ENCODE data around the gene CDK18. TPM values are rescaled to one million over a fixed set of nuclear protein-coding genes. Genes with fewer than 3 reads are reported as not detected.

Gene CDK18
- polyA plus RNA-seq, 3 donors, result 4.2 to 9.6 (median 9.1) TPM

- H3K27ac ChIP-seq (ENCODE audit: low read depth, low read length), result no peak overlapping the region
- WGBS, 3 donors, result 82 to 86% (median 82%) methylated on average over 19 of the region's 19 CpGs
Measured at GRCh38 chr1:205545001-205545919, 40.8 kb downstream of the CDK18 start.

- 93 to 95% (median 95%) methylated on average over 5 of the region's 5 CpGs for WGBS, 3 donors
- no peak overlapping the region for H3K27ac ChIP-seq (ENCODE audit: low read depth, low read length)
Measured at GRCh38 chr1:205545991-205546390, 41.5 kb downstream of the CDK18 start.

GRCh38 chr1:205546541-205546940 lies 42.1 kb downstream of the CDK18 start:
- H3K27ac ChIP-seq (ENCODE audit: low read depth, low read length), result no peak overlapping the region
- WGBS, 3 donors, result 42 to 79% (median 71%) methylated on average over 1 of the region's 1 CpG

- WGBS, 3 donors, result 65 to 73% (median 69%) methylated on average over 15 of the region's 15 CpGs
Measured at GRCh38 chr1:205547936-205548827, 43.7 kb downstream of the CDK18 start.

GRCh38 chr1:205554026-205554811 lies 49.8 kb downstream of the CDK18 start:
- WGBS, 3 donors, result 84 to 88% (median 87%) methylated on average over 3 of the region's 3 CpGs
- no peak overlapping the region for H3K27ac ChIP-seq (ENCODE audit: low read depth, low read length)

More at GRCh38 chr1:205547936-205548827, 43.7 kb downstream of the CDK18 start:
- H3K27ac ChIP-seq (ENCODE audit: low read depth, low read length), result no peak overlapping the region

- 90 to 94% (median 94%) methylated on average over 1 of the region's 1 CpG for WGBS, 3 donors
Measured at GRCh38 chr1:205561501-205562203, 57.2 kb downstream of the CDK18 start.

GRCh38 chr1:205563927-205564441 lies 59.5 kb downstream of the CDK18 start:
- 59 to 70% (median 65%) methylated on average over 5 of the region's 5 CpGs for WGBS, 3 donors
- no peak overlapping the region for H3K27ac ChIP-seq (ENCODE audit: low read depth, low read length)

More at GRCh38 chr1:205561501-205562203, 57.2 kb downstream of the CDK18 start:
- H3K27ac ChIP-seq (ENCODE audit: low read depth, low read length), result no peak overlapping the region

- WGBS, 3 donors, result 36 to 82% (median 72%) methylated on average over 3 of the region's 3 CpGs
- no peak overlapping the region for H3K27ac ChIP-seq (ENCODE audit: low read depth, low read length)
Measured at GRCh38 chr1:205565799-205566198, 61.3 kb downstream of the CDK18 start.

- H3K27ac ChIP-seq (ENCODE audit: low read depth, low read length), result no peak overlapping the region
- 88 to 92% (median 91%) methylated on average over 6 of the region's 6 CpGs for WGBS, 3 donors
Measured at GRCh38 chr1:205567716-205568115, 63.2 kb downstream of the CDK18 start.

- H3K27ac ChIP-seq (ENCODE audit: low read depth, low read length), result no peak overlapping the region
- WGBS, 3 donors, result 47 to 62% (median 49%) methylated on average over 5 of the region's 5 CpGs
Measured at GRCh38 chr1:205568135-205568468, 63.6 kb downstream of the CDK18 start.

GRCh38 chr1:205568469-205569361 lies 64.2 kb downstream of the CDK18 start:
- WGBS, 3 donors, result 3 to 12% (median 4%) methylated on average over 61 to 89 of the region's 90 CpGs
- no peak overlapping the region for H3K27ac ChIP-seq (ENCODE audit: low read depth, low read length)

- WGBS, 3 donors, result 20 to 36% (median 26%) methylated on average over 13 to 22 of the region's 22 CpGs
- no peak overlapping the region for H3K27ac ChIP-seq (ENCODE audit: low read depth, low read length)
Measured at GRCh38 chr1:205569411-205570172, 65.1 kb downstream of the CDK18 start.

- no peak overlapping the region for H3K27ac ChIP-seq (ENCODE audit: low read depth, low read length)
Measured at GRCh38 chr1:205570173-205570501, 65.7 kb downstream of the CDK18 start.

GRCh38 chr1:205570796-205571537 lies 66.5 kb downstream of the CDK18 start:
- WGBS, 3 donors, result 83 to 86% (median 85%) methylated on average over 2 of the region's 2 CpGs
- H3K27ac ChIP-seq (ENCODE audit: low read depth, low read length), result no peak overlapping the region

More at GRCh38 chr1:205570173-205570501, 65.7 kb downstream of the CDK18 start:
- WGBS, 3 donors, result 76 to 80% (median 77%) methylated on average over 7 of the region's 7 CpGs

- no peak overlapping the region for H3K27ac ChIP-seq (ENCODE audit: low read depth, low read length)
- 70 to 92% (median 81%) methylated on average over 4 of the region's 4 CpGs for WGBS, 3 donors
Measured at GRCh38 chr1:205571747-205572146, 67.3 kb downstream of the CDK18 start.
